ENCODE data around the gene FARS2. TPM values are rescaled to one million over a fixed set of nuclear protein-coding genes. Genes with fewer than 3 reads are reported as not detected.

The FARS2 gene
- total and polyA plus RNA-seq, 9 of the 15 experiments (the other 6 are each of a cell fraction or from before 2014, with no cell fraction given): 16.5 to 62.2 (median 27.0) TPM

DNA sequence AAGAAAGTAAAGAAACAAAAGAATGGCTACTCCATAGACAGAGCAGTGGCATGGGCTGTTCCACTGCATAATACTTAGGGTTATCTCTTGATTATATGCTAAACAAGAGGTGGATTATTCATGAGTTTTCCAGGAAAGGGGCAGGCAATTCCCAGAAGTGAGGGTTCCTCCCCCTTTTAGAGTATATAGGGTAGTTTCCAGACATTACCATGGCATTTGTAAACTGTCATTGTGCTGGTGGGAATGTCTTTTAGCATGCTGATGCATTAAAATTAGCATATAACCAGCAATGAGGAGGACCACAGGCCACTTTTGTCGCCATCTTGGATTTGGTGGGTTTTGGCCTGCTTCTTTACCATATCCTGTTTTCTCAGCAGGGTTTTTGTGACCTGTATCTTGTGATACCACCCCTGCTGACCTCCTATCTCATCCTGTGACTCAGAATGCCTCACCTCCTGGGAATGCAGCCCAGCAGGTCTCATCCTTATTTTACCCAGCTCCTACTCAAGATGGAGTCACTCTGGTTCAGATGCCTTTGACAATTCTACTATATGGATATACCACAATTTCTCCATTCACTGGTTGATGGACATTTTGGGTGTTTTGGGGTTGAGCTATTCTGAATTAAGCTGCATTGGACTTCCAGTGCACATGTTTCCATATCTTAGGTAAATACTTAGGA is 280.6 kb downstream of the FARS2 start (continued):
- TF ChIP-seq, protein P1, sequence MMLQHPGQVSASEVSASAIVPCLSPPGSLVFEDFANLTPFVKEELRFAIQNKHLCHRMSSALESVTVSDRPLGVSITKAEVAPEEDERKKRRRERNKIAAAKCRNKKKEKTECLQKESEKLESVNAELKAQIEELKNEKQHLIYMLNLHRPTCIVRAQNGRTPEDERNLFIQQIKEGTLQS (IDR thresholded peaks at IDR 0.05): peak; percentile 75
- TF ChIP-seq, protein P1 (CRISPR knock-in tag; conservative IDR thresholded peaks at IDR 0.05): no peak; the same call in 1 of the 2 replicates
- TF ChIP-seq E2F3 (CRISPR knock-in tag; IDR thresholded peaks at IDR 0.05) (no peak), DACH1 (IDR thresholded peaks at IDR 0.05; ENCODE audit: partially characterized antibody) (no peak), RAD21 (CRISPR knock-in tag; conservative IDR thresholded peaks at IDR 0.05 in 1 of 2, IDR thresholded peaks at IDR 0.05 in 1 of 2) (no peak; a peak in 1 of 4 replicates), SLC30A9 (CRISPR knock-in tag; IDR thresholded peaks at IDR 0.05) (no peak), XRCC3 (IDR thresholded peaks at IDR 0.05) (no peak), ZFP36 (IDR thresholded peaks at IDR 0.05; ENCODE audit: low read depth, low read length, partially characterized antibody) (peak; percentile 45), MEIS2 (IDR thresholded peaks at IDR 0.05; ENCODE audit: partially characterized antibody) (no peak), STAT5A (IDR thresholded peaks at IDR 0.05; ENCODE audit: borderline replicate concordance, low read length) (peak; percentile 82), ZNF324 (CRISPR knock-in tag; IDR thresholded peaks at IDR 0.05) (no peak), GATAD2B (IDR thresholded peaks at IDR 0.05; ENCODE audit: borderline replicate concordance) (no peak), HDAC6 (IDR thresholded peaks at IDR 0.05; ENCODE audit: low read depth, low read length) (no peak), CHD1 (IDR thresholded peaks at IDR 0.05; ENCODE audit: low read length) (no peak), ETV1 (tag; conservative IDR thresholded peaks at IDR 0.05; ENCODE audit: low read depth) (peak; percentile 77), CHCHD3 (CRISPR knock-in tag; IDR thresholded peaks at IDR 0.05) (no peak), ZNF174 (CRISPR knock-in tag; IDR thresholded peaks at IDR 0.05) (no peak), U2AF2 (optimal IDR thresholded peaks at IDR 0.05; ENCODE audit: low read depth, low read length) (no peak), PHB (CRISPR knock-in tag; IDR thresholded peaks at IDR 0.05) (no peak), ZNF586 (CRISPR knock-in tag; conservative IDR thresholded peaks at IDR 0.05) (no peak), SETDB1 (IDR thresholded peaks at IDR 0.05; ENCODE audit: low read length) (no peak), MTA2 (IDR thresholded peaks at IDR 0.05; ENCODE audit: low read depth) (no peak), SMARCA4 (IDR thresholded peaks at IDR 0.05) (peak; percentile 63), FOS (IDR thresholded peaks at IDR 0.05; ENCODE audit: extremely low read depth, insufficient read length) (no peak), RBBP5 (IDR thresholded peaks at IDR 0.05; ENCODE audit: borderline replicate concordance, insufficient read depth, low read length, poor library complexity, severe bottlenecking) (no peak), HDAC3 (IDR thresholded peaks at IDR 0.05; ENCODE audit: borderline replicate concordance, partially characterized antibody) (no peak)
- TF ChIP-seq, protein P2, sequence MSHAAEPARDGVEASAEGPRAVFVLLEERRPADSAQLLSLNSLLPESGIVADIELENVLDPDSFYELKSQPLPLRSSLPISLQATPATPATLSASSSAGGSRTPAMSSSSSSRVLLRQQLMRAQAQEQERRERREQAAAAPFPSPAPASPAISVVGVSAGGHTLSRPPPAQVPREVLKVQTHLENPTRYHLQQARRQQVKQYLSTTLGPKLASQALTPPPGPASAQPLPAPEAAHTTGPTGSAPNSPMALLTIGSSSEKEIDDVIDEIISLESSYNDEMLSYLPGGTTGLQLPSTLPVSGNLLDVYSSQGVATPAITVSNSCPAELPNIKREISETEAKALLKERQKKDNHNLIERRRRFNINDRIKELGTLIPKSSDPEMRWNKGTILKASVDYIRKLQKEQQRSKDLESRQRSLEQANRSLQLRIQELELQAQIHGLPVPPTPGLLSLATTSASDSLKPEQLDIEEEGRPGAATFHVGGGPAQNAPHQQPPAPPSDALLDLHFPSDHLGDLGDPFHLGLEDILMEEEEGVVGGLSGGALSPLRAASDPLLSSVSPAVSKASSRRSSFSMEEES (CRISPR knock-in tag; IDR thresholded peaks at IDR 0.05): no peak
- TF ChIP-seq, protein P3, sequence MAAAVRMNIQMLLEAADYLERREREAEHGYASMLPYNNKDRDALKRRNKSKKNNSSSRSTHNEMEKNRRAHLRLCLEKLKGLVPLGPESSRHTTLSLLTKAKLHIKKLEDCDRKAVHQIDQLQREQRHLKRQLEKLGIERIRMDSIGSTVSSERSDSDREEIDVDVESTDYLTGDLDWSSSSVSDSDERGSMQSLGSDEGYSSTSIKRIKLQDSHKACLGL (CRISPR knock-in tag; IDR thresholded peaks at IDR 0.05; ENCODE audit: borderline replicate concordance, poor library complexity, severe bottlenecking): no peak
